ENCODE measurements around the gene CKAP4.

Gene CKAP4

GRCh38 chr12:106239241-106239950 is 8.4 kb downstream of the CKAP4 start:
- H3K27ac ChIP-seq, result no peak overlapping the region

GRCh38 chr12:106238146-106238545 is 9.7 kb downstream of the CKAP4 start:
- H3K27ac ChIP-seq, result no peak overlapping the region
- TF ChIP-seq CTCF (conservative IDR thresholded peaks at IDR 0.05) (no peak), ZFX (IDR thresholded peaks at IDR 0.05) (no peak)

More at GRCh38 chr12:106239241-106239950, 8.4 kb downstream of the CKAP4 start:
- TF ChIP-seq CTCF (conservative IDR thresholded peaks at IDR 0.05) (no peak), ZFX (IDR thresholded peaks at IDR 0.05) (no peak)

- TF ChIP-seq ZFX (IDR thresholded peaks at IDR 0.05), result no peak
- no peak for TF ChIP-seq CTCF (conservative IDR thresholded peaks at IDR 0.05)
Observed at GRCh38 chr12:106235770-106236169, 12.1 kb downstream of the CKAP4 start.

GRCh38 chr12:106234449-106234848 is 13.4 kb downstream of the CKAP4 start:
- TF ChIP-seq ZFX (IDR thresholded peaks at IDR 0.05), result no peak
- no peak for TF ChIP-seq CTCF (conservative IDR thresholded peaks at IDR 0.05)
- H3K27ac ChIP-seq, result no peak overlapping the region

More at GRCh38 chr12:106235770-106236169, 12.1 kb downstream of the CKAP4 start:
- H3K27ac ChIP-seq, result no peak overlapping the region

GRCh38 chr12:106233011-106233410 is 14.8 kb downstream of the CKAP4 start:
- TF ChIP-seq ZFX (IDR thresholded peaks at IDR 0.05) (no peak), CTCF (conservative IDR thresholded peaks at IDR 0.05) (no peak)
- no peak overlapping the region for H3K27ac ChIP-seq

- TF ChIP-seq ZFX (IDR thresholded peaks at IDR 0.05) (no peak), CTCF (conservative IDR thresholded peaks at IDR 0.05) (no peak)
- no peak overlapping the region for H3K27ac ChIP-seq
Observed at GRCh38 chr12:106229036-106229591, 18.7 kb downstream of the CKAP4 start.

GRCh38 chr12:106228320-106228710 is 19.5 kb downstream of the CKAP4 start:
- H3K27ac ChIP-seq, result no peak overlapping the region
- no peak for TF ChIP-seq CTCF (conservative IDR thresholded peaks at IDR 0.05)
- no peak for TF ChIP-seq ZFX (IDR thresholded peaks at IDR 0.05)

All from C4-2B (cell line).